NCI-H2107 treated with DMSO at 0.1 percent for 48 hours (cell line): Measurements from ENCODE around the gene DCAF4.

ENCODE experiments used
- DNase-seq: peaks from one replicate; lab custom pipeline; 2025; ENCODE audit not compliant: unreplicated experiment; lab: John Stamatoyannopoulos, UW

DCAF4 gene

GRCh38 chr14:72894623-72895378, 31.5 kb upstream of the DCAF4 start:
- no peak for DNase-seq

- DNase-seq, result no peak
These were observed 27.8 kb upstream of the DCAF4 start for GRCh38 chr14:72898448-72898847.

GRCh38 chr14:72901361-72901760, 24.9 kb upstream of the DCAF4 start:
- no peak for DNase-seq

GRCh38 chr14:72902801-72903530, 23.3 kb upstream of the DCAF4 start:
- DNase-seq, result no peak

GRCh38 chr14:72903716-72904115, 22.5 kb upstream of the DCAF4 start:
- DNase-seq, result no peak

- no peak for DNase-seq
These were observed 22.0 kb upstream of the DCAF4 start for GRCh38 chr14:72904218-72904617.

- DNase-seq, result peak; percentile 61
These were observed 21.3 kb upstream of the DCAF4 start for GRCh38 chr14:72904840-72905561.

GRCh38 chr14:72906316-72906715, 19.9 kb upstream of the DCAF4 start:
- DNase-seq, result no peak

GRCh38 chr14:72906879-72907278, 19.4 kb upstream of the DCAF4 start:
- no peak for DNase-seq

- DNase-seq, result no peak
These were observed 18.4 kb upstream of the DCAF4 start for GRCh38 chr14:72907886-72908285.

- no peak for DNase-seq
These were observed 17.1 kb upstream of the DCAF4 start for GRCh38 chr14:72909163-72909562.

- no peak for DNase-seq
These were observed 12.5 kb upstream of the DCAF4 start for GRCh38 chr14:72913809-72914208.

- DNase-seq, result no peak
These were observed 10.1 kb upstream of the DCAF4 start for GRCh38 chr14:72916174-72916573.

- DNase-seq, result no peak
These were observed 9.0 kb upstream of the DCAF4 start for GRCh38 chr14:72917094-72917802.

GRCh38 chr14:72920008-72920407, 6.3 kb upstream of the DCAF4 start:
- no peak for DNase-seq

- DNase-seq, result no peak
These were observed 4.9 kb upstream of the DCAF4 start for GRCh38 chr14:72921396-72921795.

- no peak for DNase-seq
These were observed 1.9 kb upstream of the DCAF4 start for GRCh38 chr14:72924337-72924736.

GRCh38 chr14:72925171-72925759, 999 bp upstream of the DCAF4 start:
- no peak for DNase-seq

GRCh38 chr14:72925815-72926291, 411 bp upstream of the DCAF4 start:
- DNase-seq, result no peak

- no peak for DNase-seq
These were observed 2.6 kb downstream of the DCAF4 start for GRCh38 chr14:72928872-72929271.
